GM21737 (cell line): ENCODE data around the gene IL23A.
"Not testable (repeated sequence)": the region's sequence is repeated elsewhere in the genome, so short reads cannot be mapped to it uniquely, and the experiment has no call there.

Experiments
- ATAC-seq: cut with Tn5 transposase; IDR thresholded peaks from one replicate; pipeline ENCODE4 v1.9.1; 2021; ENCODE audit warnings: mild to moderate bottlenecking, moderate library complexity; ENCODE audit not compliant: unreplicated experiment

Gene IL23A

DNA sequence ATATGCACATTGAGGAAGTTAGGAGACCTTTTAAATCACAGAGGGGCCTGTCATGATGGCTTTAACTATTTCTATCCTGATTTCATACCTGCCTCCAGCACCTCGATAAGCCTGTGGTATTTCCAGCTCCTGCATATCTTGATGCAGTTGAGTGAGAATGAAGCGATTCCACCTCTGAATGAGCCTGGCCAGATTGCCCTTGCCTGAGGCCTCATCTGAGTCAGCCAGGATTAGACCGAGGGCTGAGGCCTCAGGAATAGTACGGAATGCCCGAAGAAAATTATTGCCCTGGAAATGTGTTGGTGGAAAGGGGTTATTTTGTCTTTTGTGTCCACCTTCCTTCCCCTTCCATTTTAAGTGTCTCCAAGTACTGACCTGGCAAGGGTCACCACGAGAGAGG, 14.5 kb upstream of the IL23A start:
- ATAC-seq, result no peak

GRCh38 chr12:56326126-56326525, 12.6 kb upstream of the IL23A start:
- ATAC-seq, result no peak

- no peak for ATAC-seq
These were observed 12.2 kb upstream of the IL23A start for GRCh38 chr12:56326533-56326932.

- ATAC-seq, result no peak
These were observed 7.7 kb upstream of the IL23A start for GRCh38 chr12:56330936-56331490.

- no peak for ATAC-seq
These were observed 6.0 kb upstream of the IL23A start for GRCh38 chr12:56332512-56333196.

DNA sequence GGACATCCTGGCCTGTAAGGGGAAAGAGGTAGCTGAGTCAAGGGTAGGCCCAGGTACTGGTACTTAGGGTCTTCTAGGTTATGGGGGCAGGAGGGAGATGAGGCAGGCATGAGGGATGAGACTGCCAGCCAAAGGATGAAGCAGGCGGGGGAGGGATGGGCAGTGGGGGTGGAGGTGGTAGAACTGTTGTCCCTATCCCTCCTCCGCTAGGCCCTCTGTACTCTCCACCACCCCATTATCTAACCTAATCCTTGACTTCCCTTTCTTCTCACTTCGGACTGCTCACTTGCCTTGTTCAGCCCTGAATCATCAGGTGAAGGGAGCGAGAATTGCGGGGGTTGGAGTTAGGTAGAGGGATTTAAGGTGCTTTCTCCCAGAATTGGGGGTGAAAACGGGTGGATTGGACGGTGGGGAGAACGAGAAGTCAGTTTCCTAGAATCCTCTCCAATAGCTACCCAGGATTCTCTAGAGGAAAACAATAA, 5.4 kb upstream of the IL23A start:
- ATAC-seq, result no peak

DNA sequence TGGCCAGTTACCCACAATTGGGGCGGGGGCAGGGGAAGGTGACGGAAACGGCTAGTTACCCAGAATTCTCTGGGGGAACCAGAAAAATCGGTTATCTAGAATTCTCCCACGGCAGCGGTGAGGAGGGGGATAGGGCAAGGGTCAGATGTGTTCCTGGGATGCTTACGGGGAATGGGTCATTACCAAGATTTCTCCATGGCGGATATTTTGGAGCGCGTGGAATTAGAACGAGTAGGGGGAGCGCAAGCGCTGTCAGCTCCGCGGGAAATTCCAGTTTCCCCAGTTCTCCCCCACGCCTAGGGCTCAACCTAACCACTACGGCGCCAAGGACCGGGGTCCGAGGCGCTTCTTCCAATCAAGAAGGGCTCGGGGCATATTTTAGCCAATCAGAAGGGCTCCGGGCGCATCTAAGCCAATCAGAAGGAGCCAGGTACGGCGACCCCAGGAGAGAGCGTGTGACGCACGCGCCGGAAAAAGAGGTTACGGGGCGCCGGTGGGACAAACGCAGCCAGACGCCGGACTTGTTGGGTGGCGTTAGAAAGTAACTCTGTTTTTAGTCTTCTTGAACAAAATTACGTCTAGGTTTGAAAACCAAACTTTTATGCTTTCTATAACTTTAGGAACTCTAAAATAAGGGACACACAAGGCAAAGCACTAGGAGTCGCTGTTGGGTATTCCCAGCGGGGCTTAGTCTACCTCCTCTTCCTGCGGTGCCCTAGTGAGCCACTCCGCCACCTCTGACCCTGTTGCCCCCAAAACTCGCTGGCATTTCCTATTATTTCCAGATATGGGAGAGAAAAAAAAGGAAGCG, 4.8 kb upstream of the IL23A start, which contains the start of gene PAN2:
PAN2 (minus strand) TSS at position 322 of the 811 bp plus-strand sequence. CDS start 906 bp downstream, outside the sequence.
- peak; percentile 91 for ATAC-seq

- no peak for ATAC-seq
These were observed 4.2 kb upstream of the IL23A start for GRCh38 chr12:56334490-56334793.

DNA sequence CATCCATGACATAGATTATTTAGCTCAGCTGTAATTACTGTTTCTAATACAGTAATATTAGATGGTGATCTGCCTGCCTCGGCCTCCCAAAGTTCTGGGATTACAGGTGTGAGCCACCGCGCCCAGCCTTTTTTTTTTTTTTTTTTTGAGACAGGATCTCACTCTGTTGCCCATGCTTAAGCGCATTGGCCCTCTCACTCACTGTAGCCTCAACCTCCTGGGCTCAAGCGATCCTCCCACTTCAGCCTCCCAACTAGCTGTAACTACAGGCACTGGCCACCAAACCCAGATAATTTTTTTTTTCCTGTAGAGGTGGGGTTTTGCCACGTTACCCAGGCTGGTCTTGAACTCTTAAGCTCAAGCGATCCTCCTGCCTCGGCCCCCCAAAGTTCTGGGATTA, 3.2 kb upstream of the IL23A start:
- not testable (repeated sequence) for ATAC-seq

DNA sequence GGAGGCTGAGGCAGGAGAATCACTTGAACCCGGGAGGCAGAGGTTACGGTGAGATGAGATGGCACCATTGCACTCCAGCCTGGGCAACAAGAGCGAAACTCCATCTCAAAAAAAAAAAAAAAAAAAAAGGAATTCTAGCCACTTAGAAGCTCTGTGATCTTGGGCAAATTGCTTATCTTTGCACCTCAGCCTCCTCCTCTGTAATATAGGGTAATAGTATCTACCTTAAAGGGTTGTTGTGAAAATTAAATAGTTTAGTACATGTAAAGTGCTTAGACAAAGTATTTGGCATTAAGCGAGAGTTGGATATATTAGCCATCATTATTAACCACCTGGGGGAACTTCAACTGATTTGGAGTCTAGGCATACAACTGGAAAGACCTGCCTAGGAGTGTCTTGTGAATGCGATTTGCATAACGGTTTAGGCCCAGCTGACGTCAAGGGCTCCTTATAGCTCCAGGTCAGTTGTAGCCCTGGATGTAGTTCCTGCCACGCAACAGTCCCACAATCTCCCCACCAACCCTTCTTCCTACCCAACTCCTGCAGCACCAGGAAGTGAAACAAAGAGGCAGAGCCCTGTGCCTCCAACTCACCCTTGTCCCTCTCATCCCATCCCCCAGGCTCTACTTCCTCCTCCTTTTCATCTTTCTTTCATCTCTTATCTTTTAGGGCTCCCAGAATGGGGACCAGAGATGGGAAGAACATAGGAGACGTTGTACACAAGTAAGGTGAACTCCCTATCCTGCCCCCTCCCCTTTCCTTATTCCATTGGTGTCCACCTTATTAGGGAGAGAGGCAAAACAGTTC, 2.1 kb upstream of the IL23A start:
- no peak for ATAC-seq

DNA sequence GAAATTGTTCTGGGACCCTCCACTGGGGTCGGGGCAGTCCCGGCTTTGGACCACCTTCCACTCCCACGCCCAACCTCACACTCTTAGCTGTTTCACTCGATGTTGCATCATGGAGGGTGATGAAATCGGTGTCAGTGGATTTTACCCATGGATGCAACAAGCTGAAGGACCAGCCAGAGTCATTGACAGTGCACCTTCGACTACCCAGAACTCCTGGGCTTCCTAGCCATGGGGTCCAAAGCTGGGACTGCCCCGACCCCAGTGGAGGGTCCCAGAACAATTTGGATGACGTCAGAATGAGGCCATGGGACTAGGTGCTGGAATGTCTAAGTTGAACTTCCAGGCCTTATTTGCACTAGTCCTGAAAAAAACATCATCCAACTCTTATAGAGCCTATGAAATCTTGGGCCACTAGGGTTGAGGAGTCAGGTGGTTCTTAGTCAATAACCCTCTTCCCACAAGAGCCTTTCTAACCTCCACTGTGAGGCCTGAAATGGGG, 882 bp upstream of the IL23A start:
- no peak for ATAC-seq

GRCh38 chr12:56339158-56339422, 406 bp downstream of the IL23A start:
- ATAC-seq, result no peak

- ATAC-seq, result no peak
These were observed 2.9 kb downstream of the IL23A start for GRCh38 chr12:56341616-56342015.

- not testable (repeated sequence) for ATAC-seq
These were observed 3.6 kb downstream of the IL23A start for GRCh38 chr12:56342290-56342689.

DNA sequence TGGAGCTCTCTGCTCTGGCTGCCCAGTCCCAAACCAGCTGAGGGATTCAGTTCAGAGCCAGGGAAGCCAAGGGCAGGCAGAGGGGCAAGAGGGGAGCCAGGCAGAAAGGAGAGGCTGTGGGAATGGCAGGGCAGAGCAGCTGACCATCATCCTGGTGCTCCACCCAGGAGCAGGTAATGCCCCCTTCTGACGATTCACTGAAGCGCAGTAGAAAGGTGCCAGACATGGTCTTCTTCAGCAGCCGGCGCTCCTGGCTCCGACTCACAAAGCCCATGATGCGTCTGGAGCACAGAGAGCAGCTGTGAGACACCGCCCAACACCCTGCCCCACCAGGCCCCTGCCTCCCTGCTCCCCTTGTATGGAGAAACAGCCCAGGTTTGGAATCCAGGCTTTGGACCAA, 8.0 kb downstream of the IL23A start:
- no peak for ATAC-seq

- not testable (repeated sequence) for ATAC-seq
These were observed 8.6 kb downstream of the IL23A start for GRCh38 chr12:56347255-56347654.

DNA sequence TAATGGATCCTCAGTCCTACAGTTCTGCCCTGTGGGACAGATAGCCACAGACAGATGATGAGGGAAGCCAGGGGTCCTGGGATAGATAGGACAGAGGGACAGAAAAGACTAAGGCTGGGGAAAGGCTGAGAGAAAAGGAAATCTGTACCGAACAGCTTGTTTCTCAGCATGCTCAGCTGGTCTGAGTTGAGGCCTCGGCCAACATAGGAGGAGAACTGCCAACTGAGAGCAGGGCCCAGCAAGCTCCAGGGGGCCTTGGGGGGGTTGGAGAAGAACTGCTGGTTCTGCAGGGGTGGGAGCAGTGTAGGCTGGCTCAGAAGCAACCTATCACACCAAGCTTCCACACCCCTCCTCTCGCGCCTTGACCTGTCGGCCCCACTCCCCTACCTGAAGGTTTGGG, 10.1 kb downstream of the IL23A start:
- ATAC-seq, result no peak

DNA sequence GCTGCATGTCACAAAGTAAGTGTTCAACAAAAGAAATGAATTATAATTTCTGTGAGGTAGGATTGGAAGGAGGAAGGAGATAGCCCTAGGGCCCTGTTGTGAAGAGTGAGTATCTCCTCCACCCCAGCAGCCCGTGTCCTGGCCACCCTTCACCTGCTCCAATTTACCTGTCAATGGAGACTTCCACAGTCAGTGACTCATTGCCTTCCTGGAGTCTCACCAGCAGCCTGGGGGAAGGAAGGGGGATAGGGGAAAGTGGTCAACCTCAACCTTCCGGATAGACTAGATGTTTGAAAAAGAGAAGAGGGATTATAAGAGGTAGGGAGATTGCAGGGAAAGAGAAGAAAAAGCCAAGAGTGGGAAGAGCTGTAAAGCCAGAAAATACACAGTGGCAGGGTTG, 12.0 kb downstream of the IL23A start:
- no peak for ATAC-seq

GRCh38 chr12:56351325-56351724, 12.6 kb downstream of the IL23A start:
- ATAC-seq, result no peak

DNA sequence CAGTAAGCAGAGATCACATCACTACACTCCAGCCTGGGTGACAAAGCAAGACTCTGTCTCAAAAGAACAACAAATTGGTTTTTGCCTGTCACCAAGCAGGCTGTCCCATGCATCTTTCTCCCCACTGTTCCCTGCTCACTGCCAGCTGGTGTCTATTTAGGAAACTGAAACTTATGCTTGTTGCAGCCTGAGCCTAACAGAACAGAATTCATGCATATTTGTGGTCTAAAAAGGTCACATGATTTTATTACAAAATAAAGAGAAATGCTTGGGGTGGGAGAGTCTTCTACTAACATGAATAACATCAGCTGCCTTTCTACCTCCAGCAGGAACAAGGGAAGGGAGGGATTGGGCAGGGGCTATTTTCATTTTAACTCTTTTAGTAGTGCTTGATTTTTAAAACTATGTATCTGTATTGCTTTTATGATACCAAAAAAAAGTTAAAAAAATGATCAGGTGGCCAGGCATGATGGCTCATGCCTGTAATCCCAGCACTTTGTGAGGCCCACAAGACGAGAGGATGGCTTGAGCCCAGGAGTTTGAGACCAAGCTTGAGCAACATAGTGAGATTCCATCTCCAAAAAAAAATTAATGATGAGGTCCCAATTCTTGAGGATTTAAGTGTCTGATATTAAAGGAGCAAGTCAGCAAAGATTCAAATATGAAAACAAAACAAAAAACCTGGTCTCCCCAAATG, 20.3 kb downstream of the IL23A start:
- ATAC-seq, result no peak
